ENCODE results near the gene TMEM255A. TPM values are rescaled to one million over a fixed set of nuclear protein-coding genes. Genes with fewer than 3 reads are reported as not detected.

TMEM255A gene
- total RNA-seq (2021; ENCODE audit: unreplicated experiment) (0.31 TPM), Bru-seq, nascent RNA (percentile 17 among the genes with signal in this experiment), BruChase-seq, experiment 1, labeled RNA remaining after a 2-hour chase (percentile 14 among the genes with signal in this experiment), BruChase-seq, experiment 2, labeled RNA remaining after a 6-hour chase (percentile 19 among the genes with signal in this experiment)
- not detected for polyA plus RNA-seq (2012; ENCODE audit: insufficient read length)
- long read RNA-seq, result 0 reads

- Histone ChIP-seq H3K9me3 (ENCODE audit: control insufficient read depth, insufficient read depth, low read depth, low read length) (no peaks in the 10 kb centered on the region), H3K27ac (ENCODE audit: low read length) (no peak within 1 kb of the TSS), H3K4me3 (ENCODE audit: low read depth in 2 of 2, low read length in 2 of 2) (peak within 1 kb of the TSS; percentile 29 to 45), H3K4me1 (ENCODE audit: control insufficient read depth, insufficient read depth, low read length) (peaks cover 13% of the 10 kb centered on the region), H3K36me3 (ENCODE audit: control insufficient read depth, insufficient read depth, low read length) (no peaks in the 10 kb centered on the region), H3K27me3 (ENCODE audit: control insufficient read depth, insufficient read depth, low read length) (peaks cover 38% of the 10 kb centered on the region)
- DNase-seq (ENCODE audit: low read depth, low spot score) (no peak), ATAC-seq (peak; percentile 57)
- no TSS peak for BruUV-seq (replicated peaks)
- ChIA-PET POLR2A (no interaction called here), CTCF (no interaction called here)
- intact Hi-C loops (cut with micrococcal nuclease; ENCODE audit: unreplicated experiment), result loop anchor here (10.0 kb wide), 1 partner anchor 144 kb away; no protein-coding TSS in a partner anchor
- no peak for TF ChIP-seq SIN3A (IDR thresholded peaks at IDR 0.05; ENCODE audit: borderline replicate concordance, insufficient read depth, low read depth, low read length)
- TF ChIP-seq TCF7L2 (IDR thresholded peaks at IDR 0.05; ENCODE audit: low read depth, low read length), result no peak
- TF ChIP-seq POLR2AphosphoS5 (IDR thresholded peaks at IDR 0.05; ENCODE audit: low read depth, low read length), result no peak
- TF ChIP-seq CTCF (IDR thresholded peaks at IDR 0.05), result no peak
- TF ChIP-seq REST (IDR thresholded peaks at IDR 0.05; ENCODE audit: insufficient read depth in 1 of 2, low read depth in 2 of 2, low read length in 1 of 2), result no peak
- in situ Hi-C loops (cut with HindIII; ENCODE audit: low pct_unique_long_range_greater_than_20kb, low sequenced_read_pairs), result no loop called here
Observed at GRCh38 chrX:120310861-120311726, at the start of gene TMEM255A. Gene TMEM255A (minus strand): TSS chrX:120311461. CDS start chrX:120311309, 152 bp downstream.

- ChIA-PET POLR2A (no interaction called here), CTCF (no interaction called here)
- H3K4me1 ChIP-seq (ENCODE audit: control insufficient read depth, insufficient read depth, low read length), result no peaks in the 10 kb centered on the region
- no peaks in the 10 kb centered on the region for H3K9me3 ChIP-seq (ENCODE audit: control insufficient read depth, insufficient read depth, low read depth, low read length)
- H3K27ac ChIP-seq (ENCODE audit: low read length), result no peak overlapping the region
- H3K36me3 ChIP-seq (ENCODE audit: control insufficient read depth, insufficient read depth, low read length), result no peaks in the 10 kb centered on the region
- BruUV-seq (replicated peaks), result no TSS peak
- no peak for ATAC-seq
- TF ChIP-seq SIN3A (IDR thresholded peaks at IDR 0.05; ENCODE audit: borderline replicate concordance, insufficient read depth, low read depth, low read length), result no peak
- DNase-seq (ENCODE audit: low read depth, low spot score), result no peak
- intact Hi-C loops (cut with micrococcal nuclease; ENCODE audit: unreplicated experiment), result no loop called here
- in situ Hi-C loops (cut with HindIII; ENCODE audit: low pct_unique_long_range_greater_than_20kb, low sequenced_read_pairs), result no loop called here
- H3K27me3 ChIP-seq (ENCODE audit: control insufficient read depth, insufficient read depth, low read length), result no peaks in the 10 kb centered on the region
- H3K4me3 ChIP-seq (ENCODE audit: low read depth in 2 of 2, low read length in 2 of 2), result no peak overlapping the region
Observed at GRCh38 chrX:120358737-120359456, 47.6 kb upstream of the TMEM255A start.

All from Panc1 (cell line).